Raji (cell line): ENCODE data around the gene AVEN.

Source experiments
- POLR2A ChIP-seq: IDR thresholded peaks from 2 replicates; pipeline ENCODE4 v1.6.1; 2011; ENCODE audit warnings: low read depth, low read length, control low read depth; ENCODE audit not compliant: insufficient read depth

Gene AVEN

DNA sequence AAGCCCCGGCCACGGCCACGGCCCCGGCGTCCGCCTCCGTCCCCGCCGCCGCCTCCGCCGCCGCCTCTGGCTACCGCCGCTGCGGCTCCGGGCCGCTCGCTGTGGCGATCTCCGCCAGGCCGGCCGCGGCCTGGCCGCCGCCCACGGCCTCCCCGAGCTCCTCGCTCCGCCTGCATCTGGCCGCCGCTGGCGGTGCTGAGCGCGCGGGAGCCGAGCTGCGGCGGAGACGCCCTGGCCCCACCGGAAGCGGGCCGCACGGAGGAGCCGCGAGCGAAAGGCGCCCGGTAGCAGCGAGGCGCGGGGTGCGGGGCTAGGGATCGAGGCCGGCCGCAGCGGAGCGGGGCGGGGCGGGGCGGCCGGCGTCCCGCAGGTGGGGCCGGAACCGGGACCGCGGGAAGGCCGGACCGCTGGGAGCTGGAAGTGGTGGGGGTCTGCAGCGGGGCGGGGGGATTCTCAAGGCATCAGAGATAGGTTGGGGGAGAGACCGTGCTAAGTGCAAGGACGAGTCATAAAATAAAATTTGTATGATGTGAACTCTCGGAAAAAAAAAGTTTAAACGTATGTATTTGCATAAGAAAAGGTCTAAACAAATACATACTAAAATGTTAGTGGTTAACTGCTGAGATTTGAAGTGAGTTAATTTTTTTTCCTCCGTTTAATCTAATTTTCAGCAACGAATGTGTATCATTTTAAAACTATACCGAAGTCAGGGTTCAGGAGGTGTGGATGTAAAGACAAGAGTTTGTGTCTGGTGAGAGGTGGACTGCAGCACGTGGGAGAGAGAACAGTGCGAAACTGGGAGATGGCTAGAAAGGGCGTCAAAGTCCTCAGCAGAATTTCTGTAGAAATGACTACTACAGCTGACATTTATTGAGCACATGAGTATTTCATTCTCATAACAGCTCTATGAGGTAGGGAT is at the start of gene AVEN:
AVEN (minus strand) TSS at position 334 of the 919 bp plus-strand sequence; CDS start at position 176, 158 bp downstream.
- TF ChIP-seq POLR2A = no peak

- no peak for TF ChIP-seq POLR2A
Observed at GRCh38 chr15:34085746-34086145, 46.7 kb upstream of the AVEN start.

DNA sequence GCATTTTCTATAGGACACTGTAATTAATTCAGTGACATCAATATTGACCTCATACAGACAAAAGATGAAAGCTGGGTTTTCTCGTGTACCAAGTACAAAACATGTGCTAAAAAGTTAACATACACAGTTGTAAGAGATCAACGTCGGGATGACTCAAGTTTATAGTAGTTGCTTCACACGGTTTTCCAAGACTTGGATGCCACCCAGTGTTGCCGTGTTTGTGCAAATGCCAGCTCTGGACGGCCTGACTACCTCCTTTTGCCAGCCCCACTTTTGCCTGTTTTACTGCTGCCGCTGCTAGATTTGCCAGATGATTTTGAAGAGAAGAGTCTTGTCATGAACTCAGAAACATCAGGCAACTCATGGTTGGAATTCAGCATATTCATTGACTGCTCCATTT is 45.1 kb upstream of the AVEN start:
- no peak for TF ChIP-seq POLR2A

DNA sequence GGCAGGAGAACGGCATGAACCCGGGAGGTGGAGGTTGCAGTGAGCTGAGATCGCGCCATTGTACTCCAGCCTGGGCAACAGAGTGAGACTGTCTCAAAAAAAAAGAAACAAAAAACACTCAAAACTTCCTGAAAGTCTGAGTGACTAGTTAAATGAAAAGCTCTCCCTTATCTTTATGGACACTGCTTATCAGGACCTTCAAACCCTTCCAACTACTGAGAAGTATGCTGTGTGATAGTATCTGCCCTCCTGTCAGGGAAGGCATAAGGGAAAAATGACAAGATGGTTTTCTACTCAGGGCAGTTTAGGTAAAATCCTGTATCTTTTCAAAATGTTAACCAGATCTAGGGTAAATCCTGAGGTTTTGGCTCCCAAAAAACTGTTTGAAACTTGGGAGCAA is 40.9 kb upstream of the AVEN start:
- TF ChIP-seq POLR2A = no peak

DNA sequence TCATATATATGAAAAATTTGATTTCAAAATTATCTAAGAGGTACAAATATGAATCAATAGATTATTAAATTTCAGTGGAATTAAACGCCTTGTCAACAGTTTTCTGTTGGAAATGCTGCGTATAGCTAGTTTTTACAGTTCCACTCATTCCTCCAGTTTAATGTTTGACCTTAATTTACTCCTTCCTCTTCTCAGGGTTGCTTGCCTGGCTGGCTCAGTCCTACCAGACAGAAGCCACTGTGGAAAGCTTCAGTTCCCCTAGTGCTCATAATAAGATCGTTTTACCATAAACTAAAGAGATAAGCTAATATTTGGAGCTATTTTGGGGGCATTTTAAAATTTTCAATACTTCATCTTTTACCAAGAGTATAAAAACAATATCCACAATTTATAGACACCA is 39.9 kb upstream of the AVEN start:
- TF ChIP-seq POLR2A = no peak

DNA sequence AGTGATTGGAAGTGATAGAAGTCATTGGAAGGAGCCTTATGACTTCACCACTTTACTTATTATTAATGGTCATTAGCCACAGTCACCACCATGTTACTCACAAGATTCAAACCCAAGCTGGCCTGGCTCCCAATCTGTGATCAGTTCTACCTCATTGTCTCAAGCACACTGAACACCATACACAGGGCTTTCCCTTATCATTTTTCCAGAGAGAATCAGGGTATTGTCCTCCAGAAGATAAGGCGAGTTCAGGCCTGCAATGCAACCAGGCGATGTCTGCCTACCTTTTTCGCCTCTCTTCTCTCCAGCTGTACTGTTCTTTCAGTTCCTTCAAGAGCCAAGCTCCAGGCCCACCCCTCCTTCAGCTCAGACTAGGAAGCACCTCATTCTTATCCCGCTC is 37.8 kb upstream of the AVEN start:
- no peak for TF ChIP-seq POLR2A

- no peak for TF ChIP-seq POLR2A
Observed at GRCh38 chr15:34070003-34070402, 31.0 kb upstream of the AVEN start.

DNA sequence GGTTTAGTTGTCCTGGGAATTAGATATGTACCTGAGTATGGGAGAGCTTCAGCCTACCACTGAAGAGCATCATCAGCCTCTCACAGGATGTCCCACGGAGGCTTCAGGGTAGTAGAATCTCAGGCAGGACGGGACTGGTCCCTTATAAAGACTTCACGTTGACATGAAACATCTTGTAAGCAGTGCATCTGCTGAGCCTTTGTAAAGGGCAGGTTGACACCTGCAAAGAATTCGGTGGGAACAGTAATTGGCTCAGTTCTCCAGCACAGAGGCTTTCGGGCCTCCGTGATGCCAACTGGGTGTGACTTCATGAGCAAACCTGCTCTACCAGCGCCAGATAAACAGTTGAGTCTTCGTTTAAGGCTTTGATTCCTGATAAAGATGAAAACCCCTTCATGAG is 26.9 kb upstream of the AVEN start:
- TF ChIP-seq POLR2A = no peak

GRCh38 chr15:34065261-34065660 is 26.3 kb upstream of the AVEN start:
- no peak for TF ChIP-seq POLR2A

DNA sequence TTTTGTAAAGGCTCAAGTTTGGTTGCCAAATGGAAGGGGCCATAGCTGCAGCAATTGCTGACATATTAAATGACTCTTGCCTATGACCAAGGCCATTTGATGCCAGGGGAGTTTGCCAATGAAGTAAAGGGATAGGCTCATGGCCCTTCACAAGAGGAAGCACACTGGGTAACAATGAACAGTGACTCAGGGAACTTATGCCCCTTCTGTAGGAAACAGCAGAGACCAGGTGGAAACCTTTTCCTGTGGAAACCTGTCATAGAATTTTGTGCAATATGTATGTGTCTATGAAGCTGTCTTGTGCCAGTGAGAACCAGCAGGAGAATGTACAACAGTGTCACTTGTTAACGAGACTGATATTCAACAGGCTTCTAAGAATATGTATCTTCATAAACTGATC is 25.4 kb upstream of the AVEN start:
- TF ChIP-seq POLR2A = no peak

- no peak for TF ChIP-seq POLR2A
Observed at GRCh38 chr15:34059946-34060345, 20.9 kb upstream of the AVEN start.

DNA sequence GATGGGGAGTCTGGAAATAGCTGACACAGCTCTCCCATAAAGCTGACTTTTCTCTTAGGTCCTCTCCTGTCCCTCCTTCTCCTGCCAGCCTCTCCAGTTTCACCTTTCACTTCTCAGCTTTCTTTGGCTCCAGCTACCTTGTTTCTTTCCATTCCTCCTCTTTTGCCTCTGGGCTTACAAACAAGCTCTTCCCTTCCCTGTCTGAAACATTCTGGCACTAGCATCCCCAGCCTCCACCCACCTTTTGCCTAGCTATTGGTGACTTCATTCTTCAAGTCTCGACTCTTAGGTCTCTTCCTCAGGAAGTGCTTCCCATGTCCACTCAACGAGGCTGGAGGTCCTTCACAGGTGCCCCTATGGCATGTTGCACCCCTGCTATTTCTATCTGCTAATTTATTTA is 20.5 kb upstream of the AVEN start:
- TF ChIP-seq POLR2A = no peak

DNA sequence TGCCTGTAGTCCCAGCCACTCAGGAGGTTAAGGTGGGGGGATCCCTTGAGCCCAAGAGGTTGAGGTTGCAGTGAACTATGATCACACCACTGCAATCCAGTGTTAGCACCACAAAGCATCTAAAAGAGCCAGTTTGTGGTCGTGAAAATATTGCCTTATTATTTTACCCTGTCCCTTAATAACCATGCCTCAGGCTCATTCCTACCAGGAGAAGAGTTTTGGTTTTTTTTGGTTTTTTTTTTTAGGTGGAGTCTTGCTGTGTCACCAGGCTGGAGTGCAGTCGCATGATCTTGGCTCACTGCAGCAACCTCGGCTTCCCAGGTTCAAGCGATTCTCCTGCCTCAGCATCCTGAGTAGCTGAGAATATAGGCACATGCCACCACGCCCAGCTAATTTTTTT is 17.9 kb upstream of the AVEN start:
- TF ChIP-seq POLR2A = no peak

DNA sequence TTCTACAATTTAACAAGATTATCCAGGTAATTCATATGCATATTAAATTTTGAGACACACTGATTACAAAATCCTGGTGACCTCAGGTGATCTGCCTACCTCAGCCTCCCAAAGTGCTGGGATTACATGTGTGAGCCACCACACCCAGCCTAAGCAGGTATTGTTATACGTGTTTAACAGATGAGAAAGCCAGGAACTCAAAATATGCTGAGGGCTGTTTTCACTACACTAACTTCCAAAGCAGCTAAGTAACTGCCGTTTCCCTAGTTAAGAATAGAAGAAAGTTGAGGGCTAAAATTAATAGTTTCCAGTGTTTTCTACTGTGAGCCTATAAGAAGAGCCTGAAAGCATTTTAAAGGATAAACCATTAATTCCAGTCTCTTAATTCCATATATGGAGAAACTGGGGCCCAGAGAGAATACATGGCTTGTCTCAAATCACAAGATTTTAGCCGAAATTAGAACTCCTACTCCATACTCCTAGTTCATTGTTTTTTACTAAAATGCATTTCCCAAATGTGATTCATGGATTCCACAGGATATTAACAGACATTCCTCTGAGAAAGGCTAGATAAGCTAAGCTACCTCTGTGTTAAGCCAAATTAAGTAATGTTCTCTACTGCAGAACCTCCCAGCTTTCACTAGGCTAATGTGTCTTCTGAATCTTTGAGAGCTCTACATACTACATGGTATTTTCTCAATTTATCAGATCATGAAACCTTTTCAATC is 17.0 kb upstream of the AVEN start:
- no peak for TF ChIP-seq POLR2A

GRCh38 chr15:34054081-34054707 is 15.2 kb upstream of the AVEN start:
- no peak for TF ChIP-seq POLR2A

GRCh38 chr15:34049112-34049511 is 10.1 kb upstream of the AVEN start:
- TF ChIP-seq POLR2A = no peak
